Stimulated activated CD4-positive, alpha-beta T cell treated with anti-CD3 and anti-CD28 coated beads, Interleukin-4, amount 100 ng/mL, for 4 hours (primary cell): Measurements from ENCODE around the gene CALD1.

ENCODE experiments used
- DNase-seq, 2 experiments: peaks; one replicate each; pipeline ENCODE4 v3.0.0-alpha.2; 2020

Gene CALD1

GRCh38 chr7:134828361-134828760, 48.9 kb downstream of the CALD1 start:
- no peak for DNase-seq

- no peak for DNase-seq
These were observed 50.0 kb downstream of the CALD1 start for GRCh38 chr7:134829380-134829986.

- DNase-seq: no peak
These were observed 52.4 kb downstream of the CALD1 start for GRCh38 chr7:134831862-134832261.

GRCh38 chr7:134832367-134832766, 52.9 kb downstream of the CALD1 start:
- DNase-seq: no peak

GRCh38 chr7:134834689-134835462, 55.4 kb downstream of the CALD1 start:
- no peak for DNase-seq

- DNase-seq: no peak
These were observed 56.0 kb downstream of the CALD1 start for GRCh38 chr7:134835463-134835823.

- DNase-seq: no peak
These were observed 57.0 kb downstream of the CALD1 start for GRCh38 chr7:134836447-134836846.

- DNase-seq: no peak
These were observed 59.9 kb downstream of the CALD1 start for GRCh38 chr7:134839298-134839697.

- DNase-seq: no peak
These were observed 62.6 kb downstream of the CALD1 start for GRCh38 chr7:134842062-134842461.

- no peak for DNase-seq
These were observed 63.5 kb downstream of the CALD1 start for GRCh38 chr7:134842886-134843430.

GRCh38 chr7:134844200-134844599, 64.8 kb downstream of the CALD1 start:
- no peak for DNase-seq

- DNase-seq: no peak
These were observed 66.0 kb downstream of the CALD1 start for GRCh38 chr7:134845461-134845860.

GRCh38 chr7:134847851-134848588, 68.6 kb downstream of the CALD1 start:
- DNase-seq: no peak

- no peak for DNase-seq
These were observed 70.6 kb downstream of the CALD1 start for GRCh38 chr7:134850066-134850465.

- no peak for DNase-seq
These were observed 71.7 kb downstream of the CALD1 start for GRCh38 chr7:134851141-134851540.

- no peak for DNase-seq
These were observed 73.2 kb downstream of the CALD1 start for GRCh38 chr7:134852625-134853024.

- DNase-seq: no peak
These were observed 75.4 kb downstream of the CALD1 start for GRCh38 chr7:134854816-134855215.

- DNase-seq: no peak
These were observed 76.0 kb downstream of the CALD1 start for GRCh38 chr7:134855442-134855841.

GRCh38 chr7:134856091-134856490, 76.7 kb downstream of the CALD1 start:
- DNase-seq: no peak

- DNase-seq: no peak
These were observed 77.3 kb downstream of the CALD1 start for GRCh38 chr7:134856691-134857090.

- DNase-seq: no peak
These were observed 78.5 kb downstream of the CALD1 start for GRCh38 chr7:134857958-134858357.

- no peak for DNase-seq
These were observed 80.3 kb downstream of the CALD1 start for GRCh38 chr7:134859783-134860182.

- DNase-seq: peak; percentile 2 to 64
These were observed 85.8 kb downstream of the CALD1 start for GRCh38 chr7:134865001-134865845.
